CD4-positive, alpha-beta T cell treated with Interleukin-1 beta for 1 hour (primary cell): ENCODE measurements around the gene F2.
A peak's percentile ranks its signal among the peaks of the same experiment; 100 is the strongest.
"Not testable (repeated sequence)": the region's sequence is repeated elsewhere in the genome, so short reads cannot be mapped to it uniquely, and the experiment has no call there.

Experiments used
- DNase-seq, 2 donors: peaks; one replicate each; pipeline ENCODE4 v3.0.0-alpha.2; 2020 to 2022

The F2 gene

GRCh38 chr11:46719048-46719542 is at the start of gene F2:
Gene F2 (plus strand): TSS chr11:46719213. CDS start chr11:46719236, 23 bp downstream.
- no peak for DNase-seq

- no peak for DNase-seq
These were observed 49.3 kb upstream of the F2 start for GRCh38 chr11:46669711-46670139.

DNA sequence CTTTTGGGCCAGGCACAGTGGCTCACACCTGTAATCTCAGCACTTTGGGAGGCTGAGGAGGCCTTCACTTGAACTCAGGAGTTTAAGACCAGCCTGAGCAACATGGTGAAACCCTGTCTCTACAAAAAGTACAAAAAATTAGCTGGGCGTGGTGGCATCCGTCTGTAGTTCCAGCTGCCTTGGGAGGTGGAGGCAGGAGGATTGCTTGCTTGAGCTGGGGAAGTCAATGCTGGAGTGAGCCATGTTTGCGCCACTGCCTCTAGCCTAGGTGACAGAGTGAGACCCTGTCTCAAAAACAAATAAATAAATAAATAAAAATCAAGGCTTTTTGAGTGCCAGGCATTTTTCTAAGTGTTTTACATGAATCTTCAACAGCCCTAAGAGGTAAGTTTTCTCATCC is 48.5 kb upstream of the F2 start:
- not testable (repeated sequence) for DNase-seq

- no peak for DNase-seq
These were observed 47.1 kb upstream of the F2 start for GRCh38 chr11:46671958-46672315.

GRCh38 chr11:46672381-46672839 is 46.6 kb upstream of the F2 start:
- DNase-seq, result no peak

- no peak for DNase-seq
These were observed 45.1 kb upstream of the F2 start for GRCh38 chr11:46673713-46674462.

- peak in 1 of 2 donors; percentile 16 for DNase-seq
These were observed 44.3 kb upstream of the F2 start for GRCh38 chr11:46674463-46675287.

DNA sequence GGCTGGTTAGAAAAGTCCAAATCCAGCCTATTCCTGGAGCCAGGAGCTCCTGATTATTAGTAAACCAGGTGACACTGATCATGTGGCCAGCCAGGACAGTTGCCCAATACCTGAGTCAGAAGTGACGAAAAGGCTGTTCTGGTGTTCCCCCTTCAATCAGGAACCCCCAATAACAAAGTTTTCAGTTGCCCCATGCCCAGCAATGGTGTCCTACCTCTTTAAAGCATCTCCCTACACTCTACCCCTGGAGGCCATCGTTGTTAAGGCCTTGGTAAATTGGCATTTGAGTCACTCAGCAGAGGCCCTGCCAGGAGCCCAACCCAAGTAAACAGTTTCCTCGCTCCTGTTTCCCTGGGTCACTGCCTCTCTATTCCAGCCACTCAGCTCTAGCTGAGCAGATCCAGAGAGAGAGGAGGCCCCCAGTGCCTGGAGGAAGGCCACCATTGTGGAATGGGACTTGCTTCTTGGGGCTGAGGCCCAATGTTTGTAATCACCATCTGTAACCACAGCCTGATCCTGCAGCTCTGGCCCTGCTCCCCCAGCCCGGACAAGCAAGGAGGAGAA is 43.6 kb upstream of the F2 start:
- peak in 1 of 2 donors; percentile 18 for DNase-seq

DNA sequence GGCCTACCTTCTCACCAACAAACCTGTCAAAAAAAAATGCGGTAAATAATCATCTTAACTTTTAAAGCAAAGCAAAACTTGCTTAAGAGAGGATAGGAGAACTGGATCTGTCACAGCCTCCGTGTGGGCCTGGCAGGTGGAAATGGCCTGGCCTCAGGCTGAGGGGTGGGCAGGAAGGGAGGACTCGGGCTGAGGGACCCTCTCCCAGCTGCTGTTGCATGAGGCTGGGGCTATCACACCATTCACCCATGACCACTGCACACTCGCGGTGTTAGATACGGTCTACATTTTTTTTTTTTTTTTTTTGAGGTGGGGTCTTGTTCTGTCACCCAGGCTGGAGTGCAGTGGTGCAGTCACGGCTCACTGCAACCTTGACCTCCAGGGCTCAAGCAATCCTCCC is 43.1 kb upstream of the F2 start:
- no peak for DNase-seq

DNA sequence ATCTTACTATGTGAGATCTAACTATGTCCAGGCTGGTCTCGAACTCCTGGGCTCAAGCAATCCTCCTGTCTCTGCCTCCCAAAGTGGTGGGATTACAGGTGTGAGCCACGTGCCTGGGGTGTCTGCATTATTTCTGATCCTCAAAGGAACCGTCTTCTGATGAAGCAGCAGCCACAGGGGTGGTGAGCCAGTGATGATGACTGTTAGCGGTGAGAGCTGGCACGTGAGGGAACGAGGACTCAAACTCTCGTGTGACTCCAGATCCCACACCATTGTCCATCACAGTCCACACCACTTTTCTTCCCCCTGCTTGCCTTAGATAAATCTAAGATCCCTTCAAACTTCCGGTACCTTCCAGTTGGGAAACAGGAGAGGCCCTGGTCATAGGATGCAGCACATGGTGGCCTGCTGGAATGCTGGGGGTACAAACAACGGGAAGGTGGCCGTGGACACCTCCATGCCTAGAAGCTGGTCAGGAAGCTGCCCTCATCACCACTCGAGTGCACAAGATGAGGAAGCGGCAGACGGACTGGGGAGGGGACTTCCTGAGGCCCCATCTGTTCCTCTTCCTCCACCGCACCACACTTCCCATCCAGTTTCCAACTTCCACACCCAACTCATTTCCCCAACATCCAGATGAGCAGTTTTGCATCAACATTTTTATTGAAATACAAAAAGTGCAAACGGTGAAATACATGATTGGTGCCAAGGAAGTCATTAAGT is 42.4 kb upstream of the F2 start:
- peak in 1 of 2 donors; percentile 46 for DNase-seq

- DNase-seq, result no peak
These were observed 41.8 kb upstream of the F2 start for GRCh38 chr11:46677169-46677568.

GRCh38 chr11:46677991-46678740 is 40.8 kb upstream of the F2 start:
- no peak for DNase-seq

DNA sequence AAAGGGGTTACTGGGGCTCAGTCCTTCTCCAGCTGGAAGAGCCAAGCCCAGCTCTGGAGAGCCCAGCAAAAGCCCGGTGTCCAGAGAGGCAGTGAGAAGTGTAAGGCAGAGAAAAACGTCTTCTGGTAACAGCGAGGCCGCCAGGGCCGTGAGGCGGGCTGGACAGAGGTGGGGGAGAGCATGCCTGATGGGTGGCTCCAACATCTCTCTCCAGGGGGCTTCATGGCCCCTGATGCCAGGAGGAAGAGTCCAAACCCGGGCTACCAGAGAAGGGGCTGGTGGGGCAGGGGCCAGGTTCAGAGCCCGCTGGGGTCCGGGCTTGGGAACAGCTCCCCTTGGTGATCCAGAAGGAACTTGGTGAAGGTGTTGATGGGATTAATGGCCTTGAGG is 40.3 kb upstream of the F2 start:
- DNase-seq, result no peak

DNA sequence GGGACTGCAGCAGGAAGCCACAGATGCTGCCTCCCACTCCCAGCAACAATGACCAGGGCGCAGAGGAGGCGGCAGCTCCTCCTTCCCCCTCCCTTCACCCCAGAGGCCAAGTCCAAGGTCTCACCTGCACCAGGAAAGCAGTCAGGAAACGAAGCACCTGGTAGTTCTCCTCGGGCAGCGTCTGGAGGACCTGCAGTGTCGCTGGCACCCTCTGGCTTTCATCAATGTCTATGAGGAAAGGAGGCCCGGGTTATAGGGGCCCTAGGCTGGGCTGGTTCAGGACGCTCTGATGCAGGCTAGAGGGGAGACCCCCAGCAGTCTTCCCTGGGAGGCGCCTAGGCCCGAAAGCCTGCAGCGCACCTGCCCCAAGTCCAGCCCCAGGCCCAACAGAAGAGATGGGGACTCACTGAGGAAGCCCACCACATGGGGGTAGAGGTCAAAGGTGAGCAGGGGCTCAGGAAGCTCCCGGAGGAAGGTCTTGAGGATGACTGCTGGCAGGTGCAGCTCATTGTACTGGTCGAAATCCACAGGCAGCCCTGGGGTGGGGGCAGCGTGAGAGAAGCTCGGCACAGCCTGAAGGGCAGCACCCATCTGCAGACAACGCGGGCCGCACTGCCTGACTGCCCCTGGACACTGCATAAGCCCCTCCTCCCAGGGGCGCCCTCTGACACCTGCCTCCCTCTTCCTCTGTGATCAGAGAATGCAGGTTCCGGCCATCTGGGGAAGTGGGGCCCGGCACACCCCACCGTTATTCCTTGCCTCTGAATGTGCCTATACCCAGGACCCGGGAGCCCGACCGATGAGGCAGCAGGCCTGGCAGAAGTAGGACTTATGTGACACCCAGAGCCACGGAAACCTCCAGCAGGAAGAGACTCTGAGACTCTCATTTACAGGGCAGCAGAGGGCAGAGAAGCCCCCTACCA is 39.5 kb upstream of the F2 start:
- no peak for DNase-seq

DNA sequence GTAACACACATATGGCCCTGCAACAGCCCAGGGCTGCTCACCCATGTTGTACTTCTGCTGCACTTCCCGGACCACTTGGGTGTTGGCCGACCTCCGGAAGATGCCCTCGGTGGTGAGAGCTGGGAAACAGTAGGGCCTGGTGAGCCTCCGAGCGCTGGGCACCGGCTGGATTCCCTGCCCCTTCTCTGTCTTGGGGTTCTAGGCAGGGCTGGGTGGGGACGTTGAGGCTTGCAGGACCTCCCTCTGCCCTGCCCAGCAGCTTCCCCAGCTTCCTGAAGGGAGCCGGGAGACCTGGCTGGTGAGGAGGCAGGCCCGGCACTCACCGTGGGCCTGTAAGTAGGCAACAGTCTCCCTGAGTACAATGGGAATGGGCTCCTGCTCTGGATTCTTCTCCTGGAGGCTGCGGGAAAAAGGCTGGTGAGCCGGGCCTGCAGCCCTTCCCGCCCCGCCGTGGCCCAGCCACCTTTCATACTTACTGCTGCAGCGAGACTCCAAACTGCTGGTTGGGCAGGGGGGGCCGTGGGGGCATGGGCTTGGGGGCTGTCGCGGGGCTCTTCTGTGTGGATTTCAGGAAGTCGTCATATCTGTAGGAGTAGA is 38.8 kb upstream of the F2 start:
- DNase-seq, result no peak

GRCh38 chr11:46680815-46681214 is 38.2 kb upstream of the F2 start:
- DNase-seq, result no peak

DNA sequence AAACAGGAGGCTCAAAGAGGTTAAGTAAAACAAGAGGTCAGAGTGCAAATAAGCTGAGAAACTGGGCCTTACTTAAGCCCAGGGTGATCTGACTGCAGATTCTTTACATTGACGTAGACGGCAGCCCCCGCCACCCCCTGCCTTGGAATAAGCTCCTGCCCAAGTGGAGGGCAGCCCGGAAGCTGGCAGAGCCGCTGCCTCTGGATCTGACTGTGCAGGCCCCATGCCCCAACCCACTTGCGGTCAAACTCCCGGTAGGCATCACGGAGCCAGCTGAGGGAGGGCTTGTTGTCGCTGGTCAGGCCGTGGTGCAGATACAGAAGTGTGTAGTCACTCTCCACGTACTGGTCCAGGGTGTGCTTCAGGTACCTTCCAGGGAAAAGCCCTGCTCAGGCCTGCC is 37.2 kb upstream of the F2 start:
- DNase-seq, result no peak

DNA sequence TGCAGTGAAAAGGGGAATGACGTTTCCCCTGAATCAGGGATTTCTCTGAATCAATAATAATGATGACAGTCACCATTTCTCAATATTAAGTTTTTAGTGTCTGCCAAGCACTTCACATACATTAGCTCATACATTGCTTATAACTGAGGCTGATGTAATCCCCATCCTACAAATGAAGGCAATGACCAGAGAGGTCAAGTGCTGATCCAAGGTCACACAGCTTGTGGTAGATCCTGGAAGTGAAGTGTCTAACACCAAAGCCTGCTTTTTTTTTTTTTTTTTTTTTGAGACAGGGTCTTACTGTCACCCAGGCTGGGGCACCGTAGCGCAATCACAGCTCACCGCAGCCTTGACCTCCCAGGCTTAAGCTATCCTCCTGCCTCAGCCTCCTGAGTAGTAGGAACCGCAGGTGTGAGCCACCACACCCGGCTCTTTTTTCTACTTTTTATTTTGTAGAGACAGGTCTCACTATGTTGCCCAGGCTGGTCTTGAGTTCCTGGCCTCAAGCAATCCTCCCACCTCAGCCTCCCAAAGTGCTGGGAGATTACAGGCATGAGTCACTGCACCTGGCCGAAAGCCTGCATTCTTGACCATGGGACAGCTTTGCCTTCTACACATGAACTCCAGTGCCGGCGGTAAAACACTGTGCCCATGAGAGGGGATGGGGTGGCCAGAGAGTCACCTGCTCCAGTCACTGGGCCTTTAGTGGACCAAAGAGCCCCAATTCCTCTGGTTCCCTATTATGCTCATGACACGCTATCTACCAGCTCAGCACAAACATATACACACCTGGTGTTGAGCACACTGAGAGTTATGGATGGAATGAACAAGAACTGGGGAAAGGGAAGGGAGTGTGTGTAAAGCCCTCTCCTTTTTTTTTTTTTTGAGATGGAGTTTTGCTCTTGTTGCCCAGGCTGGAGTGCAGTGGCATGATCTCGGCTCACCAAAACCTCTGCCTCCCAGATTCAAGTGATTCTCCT is 36.0 kb upstream of the F2 start:
- DNase-seq, result no peak

DNA sequence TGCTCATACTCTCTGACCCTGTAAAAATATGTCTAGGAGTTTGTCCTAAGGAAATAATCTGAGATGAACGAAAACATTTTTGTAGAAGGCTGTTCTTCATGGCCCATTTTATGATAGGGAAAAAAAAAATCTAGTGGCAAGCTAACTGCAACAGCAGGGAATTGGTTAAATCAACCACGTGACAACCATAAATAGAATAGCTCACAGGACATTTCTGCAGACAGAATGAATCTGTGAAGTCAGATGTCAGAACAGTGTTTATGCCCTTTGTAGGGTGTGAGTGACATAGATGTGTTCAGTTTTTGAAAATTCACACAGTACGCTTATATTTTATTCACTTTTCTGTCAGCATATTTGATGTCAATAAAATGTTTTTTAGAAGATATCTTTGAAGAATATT is 34.6 kb upstream of the F2 start:
- no peak for DNase-seq
